Measurements from ENCODE around the gene NLRP6. TPM values are rescaled to one million over a fixed set of nuclear protein-coding genes. Genes with fewer than 3 reads are reported as not detected.

Gene NLRP6
- total RNA-seq, 2 donors from 2014 or later, result not detected

GRCh38 chr11:250274-250673 is 27.9 kb upstream of the NLRP6 start:
- peak; percentile 34 for DNase-seq
- WGBS, 2 experiments (ENCODE audit: insufficient coverage in 1 of 2, insufficient read length in 1 of 2), result 88 to 97% methylated on average over 4 to 5 of the region's 5 CpGs
- H3K9me3 ChIP-seq (ENCODE audit: control insufficient read depth, low read length), result no peaks in the 10 kb centered on the region
- Mint-ChIP-seq H3K9me3 (no peaks in the 10 kb centered on the region), H3K36me3 (ENCODE audit: low read depth) (peaks cover 73% of the 10 kb centered on the region), H3K4me1 (no peaks in the 10 kb centered on the region), H3K27ac (no peak overlapping the region), H3K27me3 (ENCODE audit: insufficient read depth) (no peaks in the 10 kb centered on the region), H3K4me3 (no peak overlapping the region)
- no peak overlapping the region for H3K4me3 ChIP-seq (ENCODE audit: low read length)
- TF ChIP-seq, protein P1, sequence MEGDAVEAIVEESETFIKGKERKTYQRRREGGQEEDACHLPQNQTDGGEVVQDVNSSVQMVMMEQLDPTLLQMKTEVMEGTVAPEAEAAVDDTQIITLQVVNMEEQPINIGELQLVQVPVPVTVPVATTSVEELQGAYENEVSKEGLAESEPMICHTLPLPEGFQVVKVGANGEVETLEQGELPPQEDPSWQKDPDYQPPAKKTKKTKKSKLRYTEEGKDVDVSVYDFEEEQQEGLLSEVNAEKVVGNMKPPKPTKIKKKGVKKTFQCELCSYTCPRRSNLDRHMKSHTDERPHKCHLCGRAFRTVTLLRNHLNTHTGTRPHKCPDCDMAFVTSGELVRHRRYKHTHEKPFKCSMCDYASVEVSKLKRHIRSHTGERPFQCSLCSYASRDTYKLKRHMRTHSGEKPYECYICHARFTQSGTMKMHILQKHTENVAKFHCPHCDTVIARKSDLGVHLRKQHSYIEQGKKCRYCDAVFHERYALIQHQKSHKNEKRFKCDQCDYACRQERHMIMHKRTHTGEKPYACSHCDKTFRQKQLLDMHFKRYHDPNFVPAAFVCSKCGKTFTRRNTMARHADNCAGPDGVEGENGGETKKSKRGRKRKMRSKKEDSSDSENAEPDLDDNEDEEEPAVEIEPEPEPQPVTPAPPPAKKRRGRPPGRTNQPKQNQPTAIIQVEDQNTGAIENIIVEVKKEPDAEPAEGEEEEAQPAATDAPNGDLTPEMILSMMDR (conservative IDR thresholded peaks at IDR 0.05), result no peak
- no peak overlapping the region for H3K9ac ChIP-seq (ENCODE audit: extremely low read depth, low read length, poor library complexity, severe bottlenecking)
- no peaks in the 10 kb centered on the region for H3K27me3 ChIP-seq (ENCODE audit: control insufficient read depth, insufficient read depth, low read length, poor library complexity, severe bottlenecking)
- H3K27ac ChIP-seq (ENCODE audit: low read depth, low read length), result no peak overlapping the region
- no peaks in the 10 kb centered on the region for H3K4me1 ChIP-seq (ENCODE audit: control insufficient read depth, insufficient read depth, low read length)
- peaks cover 78% of the 10 kb centered on the region for H3K36me3 ChIP-seq (ENCODE audit: control insufficient read depth, insufficient read depth, low read length)

DNA sequence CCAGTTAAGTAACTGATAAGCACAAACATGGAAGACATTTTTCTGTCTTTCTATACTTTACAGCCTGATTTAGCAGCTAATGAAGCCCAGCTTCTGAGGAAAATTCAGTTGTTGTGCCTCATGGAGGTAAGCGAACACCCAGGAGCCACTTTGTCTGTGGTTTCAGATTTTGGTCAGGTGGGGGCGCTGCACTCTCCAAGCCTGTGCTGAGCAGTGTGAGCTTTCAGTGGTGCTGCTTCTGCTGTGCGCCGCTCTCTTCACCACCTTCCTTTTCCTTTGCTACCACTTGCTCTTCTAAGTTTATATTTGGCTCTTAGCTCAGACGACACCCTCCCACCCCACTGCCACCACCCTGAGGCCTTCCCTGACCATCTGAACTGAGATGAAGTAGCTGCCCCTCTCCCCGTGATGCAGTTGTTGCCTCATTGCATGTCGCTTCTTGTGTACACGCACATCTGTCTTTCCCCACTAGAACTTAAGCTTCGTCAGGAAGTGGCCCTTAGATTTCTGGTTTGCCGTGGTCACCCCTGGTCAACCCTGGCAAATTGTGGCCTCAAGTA is 27.4 kb upstream of the NLRP6 start:
- TF ChIP-seq, protein P1 (conservative IDR thresholded peaks at IDR 0.05), result peak; percentile 90
- H3K36me3 Mint-ChIP-seq (ENCODE audit: low read depth), result peaks cover 67% of the 10 kb centered on the region
- H3K9me3 ChIP-seq (ENCODE audit: control insufficient read depth, low read length), result no peaks in the 10 kb centered on the region
- H3K27me3 Mint-ChIP-seq (ENCODE audit: insufficient read depth), result peaks cover 2% of the 10 kb centered on the region
- H3K9me3 Mint-ChIP-seq, result no peaks in the 10 kb centered on the region
- WGBS, 2 experiments (ENCODE audit: insufficient coverage in 1 of 2, insufficient read length in 1 of 2), result 83 to 92% methylated on average over 7 to 10 of the region's 10 CpGs
- no peaks in the 10 kb centered on the region for H3K4me1 ChIP-seq (ENCODE audit: control insufficient read depth, insufficient read depth, low read length)
- H3K9ac ChIP-seq (ENCODE audit: extremely low read depth, low read length, poor library complexity, severe bottlenecking), result no peak overlapping the region
- no peak overlapping the region for H3K4me3 Mint-ChIP-seq
- H3K27ac ChIP-seq (ENCODE audit: low read depth, low read length), result no peak overlapping the region
- H3K4me1 Mint-ChIP-seq, result no peaks in the 10 kb centered on the region
- no peak overlapping the region for H3K4me3 ChIP-seq (ENCODE audit: low read length)
- no peaks in the 10 kb centered on the region for H3K27me3 ChIP-seq (ENCODE audit: control insufficient read depth, insufficient read depth, low read length, poor library complexity, severe bottlenecking)
- peak overlapping the region; percentile 70 for H3K27ac Mint-ChIP-seq
- DNase-seq, result peak; percentile 93
- H3K36me3 ChIP-seq (ENCODE audit: control insufficient read depth, insufficient read depth, low read length), result peaks cover 73% of the 10 kb centered on the region

GRCh38 chr11:251550-251949 is 26.7 kb upstream of the NLRP6 start:
- peak; percentile 28 for DNase-seq
- no peaks in the 10 kb centered on the region for H3K4me1 ChIP-seq (ENCODE audit: control insufficient read depth, insufficient read depth, low read length)
- H3K9me3 Mint-ChIP-seq, result no peaks in the 10 kb centered on the region
- no peak overlapping the region for H3K4me3 ChIP-seq (ENCODE audit: low read length)
- TF ChIP-seq, protein P1 (conservative IDR thresholded peaks at IDR 0.05), result no peak
- no peak overlapping the region for H3K27ac ChIP-seq (ENCODE audit: low read depth, low read length)
- peaks cover 66% of the 10 kb centered on the region for H3K36me3 ChIP-seq (ENCODE audit: control insufficient read depth, insufficient read depth, low read length)
- H3K27me3 ChIP-seq (ENCODE audit: control insufficient read depth, insufficient read depth, low read length, poor library complexity, severe bottlenecking), result no peaks in the 10 kb centered on the region
- no peak overlapping the region for H3K27ac Mint-ChIP-seq
- H3K9ac ChIP-seq (ENCODE audit: extremely low read depth, low read length, poor library complexity, severe bottlenecking), result no peak overlapping the region
- H3K27me3 Mint-ChIP-seq (ENCODE audit: insufficient read depth), result peaks cover 2% of the 10 kb centered on the region
- 94 to 97% methylated on average over 8 to 10 of the region's 10 CpGs for WGBS, 2 experiments (ENCODE audit: insufficient coverage in 1 of 2, insufficient read length in 1 of 2)
- no peaks in the 10 kb centered on the region for H3K9me3 ChIP-seq (ENCODE audit: control insufficient read depth, low read length)
- H3K36me3 Mint-ChIP-seq (ENCODE audit: low read depth), result peaks cover 60% of the 10 kb centered on the region
- H3K4me3 Mint-ChIP-seq, result no peak overlapping the region
- no peaks in the 10 kb centered on the region for H3K4me1 Mint-ChIP-seq
